HEK293T (cell line): ENCODE results near the gene ZXDC.

Experiments used
- CTCF ChIA-PET: fragments of 350-600 bp; formaldehyde crosslinking; extraction: SDS; loops from one replicate; lab custom pipeline; 2021; ENCODE audit warnings: antibody characterized with exemption, inconsistent platforms; lab: Yijun Ruan, JAX
- POLR2A ChIA-PET: fragments of 350-600 bp; formaldehyde crosslinking; extraction: SDS; loops from one replicate; lab custom pipeline; 2020; ENCODE audit warnings: antibody characterized with exemption, inconsistent platforms; lab: Yijun Ruan, JAX
- DNase-seq: peaks from one replicate; pipeline ENCODE4 v3.0.0; 2012; ENCODE audit warnings: mixed read lengths; ENCODE audit errors: extremely low spot score
- ARNT ChIP-seq: fragments of 450-650 bp; IDR thresholded peaks from 2 replicates; pipeline ENCODE4 v1.6.1; 2017; ENCODE audit warnings: mild to moderate bottlenecking
- BHLHE40 ChIP-seq: fragments of 450-650 bp; IDR thresholded peaks from 2 replicates; pipeline ENCODE4 v1.6.1; 2016; ENCODE audit warnings: mild to moderate bottlenecking, moderate library complexity, borderline replicate concordance
- CTBP1 ChIP-seq: fragments of 450-650 bp; IDR thresholded peaks from 2 replicates; pipeline ENCODE4 v1.6.1; 2016; ENCODE audit warnings: borderline replicate concordance
- ELF4 ChIP-seq: fragments of 450-650 bp; IDR thresholded peaks from 2 replicates; pipeline ENCODE4 v1.6.1; 2017; ENCODE audit warnings: antibody characterized with exemption
- FOXA1 ChIP-seq: fragments of 450-650 bp; IDR thresholded peaks from 2 replicates; pipeline ENCODE4 v1.6.1; 2016; ENCODE audit warnings: mild to moderate bottlenecking
- FOXK2 ChIP-seq: fragments of 450-650 bp; IDR thresholded peaks from 2 replicates; pipeline ENCODE4 v1.6.1; 2016; ENCODE audit warnings: mild to moderate bottlenecking
- FOXM1 ChIP-seq: fragments of 450-650 bp; IDR thresholded peaks from 2 replicates; pipeline ENCODE4 v1.6.1; 2017; ENCODE audit warnings: mild to moderate bottlenecking, borderline replicate concordance
- HDGF ChIP-seq: fragments of 450-650 bp; IDR thresholded peaks from 2 replicates; pipeline ENCODE4 v1.6.1; 2017; ENCODE audit warnings: antibody characterized with exemption, borderline replicate concordance
- L3MBTL2 ChIP-seq: fragments of 450-650 bp; conservative IDR thresholded peaks from 2 replicates; pipeline ENCODE4 v1.6.1; 2016; ENCODE audit warnings: mild to moderate bottlenecking
- LEF1 ChIP-seq: fragments of 450-650 bp; IDR thresholded peaks from 2 replicates; pipeline ENCODE4 v1.6.1; 2017; ENCODE audit warnings: mild to moderate bottlenecking, borderline replicate concordance
- NFRKB ChIP-seq: fragments of 450-650 bp; IDR thresholded peaks from 2 replicates; pipeline ENCODE4 v1.6.1; 2016; ENCODE audit warnings: mild to moderate bottlenecking, moderate library complexity
- PKNOX1 ChIP-seq: fragments of 450-650 bp; IDR thresholded peaks from 2 replicates; pipeline ENCODE4 v1.6.1; 2016
- SP1 ChIP-seq: fragments of 450-650 bp; IDR thresholded peaks from 2 replicates; pipeline ENCODE4 v1.6.1; 2017
- SUZ12 ChIP-seq: fragments of 450-650 bp; IDR thresholded peaks from 2 replicates; pipeline ENCODE4 v1.6.1; 2016; ENCODE audit warnings: mild to moderate bottlenecking
- TARDBP ChIP-seq: fragments of 450-650 bp; IDR thresholded peaks from 2 replicates; pipeline ENCODE4 v1.6.1; 2016
- ZNF384 ChIP-seq: fragments of 450-650 bp; IDR thresholded peaks from 2 replicates; pipeline ENCODE4 v1.6.1; 2016

Gene ZXDC

DNA sequence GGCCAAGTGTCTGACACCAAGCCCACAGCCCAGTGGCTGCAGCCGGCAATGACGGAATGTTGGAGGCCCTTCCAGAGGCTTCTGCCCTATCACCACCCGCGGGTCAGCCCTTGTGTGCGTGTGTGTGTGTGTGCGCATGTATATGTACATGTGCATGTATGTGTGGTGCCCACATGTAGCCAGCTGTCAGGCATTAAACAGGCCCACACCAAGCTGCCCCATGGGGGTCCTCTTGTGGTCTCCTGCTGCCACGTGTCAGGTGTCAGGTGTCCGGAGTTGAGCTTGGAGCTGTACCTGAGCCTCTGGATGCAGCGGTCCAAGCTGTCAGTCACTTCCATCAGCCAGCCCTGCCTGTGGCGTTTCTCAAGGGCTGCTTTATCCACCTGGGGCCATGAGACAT is 28.0 kb upstream of the ZXDC start:
- POLR2A ChIA-PET, result no interaction called here
- TF ChIP-seq L3MBTL2 (no peak), NFRKB (no peak), SUZ12 (no peak), ZNF384 (no peak), FOXK2 (no peak), HDGF (no peak), PKNOX1 (no peak), FOXM1 (no peak), LEF1 (no peak), ARNT (no peak), FOXA1 (no peak), CTBP1 (no peak), SP1 (no peak), BHLHE40 (no peak), ELF4 (no peak), TARDBP (no peak)
- CTCF ChIA-PET, result no interaction called here
- no peak for DNase-seq

DNA sequence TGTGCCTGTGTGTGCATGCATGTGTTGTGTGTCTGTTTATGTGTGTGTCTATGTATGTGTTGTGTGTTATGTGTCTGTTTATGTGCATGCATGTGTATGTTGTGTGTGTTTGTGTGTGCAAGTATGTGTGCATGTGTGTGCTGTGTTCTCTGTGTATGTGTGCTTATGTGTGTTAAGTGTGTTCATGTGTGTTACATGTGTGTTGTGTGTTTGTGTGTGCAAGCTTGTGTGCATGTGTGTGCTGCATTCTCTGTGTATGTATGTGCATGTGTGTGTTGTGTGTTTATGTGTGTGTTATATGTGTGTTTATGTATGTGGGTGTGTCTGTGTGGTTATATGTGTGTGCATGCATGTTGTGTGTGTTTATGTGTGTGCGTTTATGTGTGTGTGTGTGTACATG is 27.0 kb upstream of the ZXDC start:
- ChIA-PET CTCF (no interaction called here), POLR2A (no interaction called here)
- TF ChIP-seq ELF4 (no peak), LEF1 (no peak), FOXM1 (no peak), L3MBTL2 (no peak), HDGF (no peak), ARNT (no peak)
- DNase-seq, result no peak

- DNase-seq, result no peak
- CTCF ChIA-PET, result no interaction called here
- TF ChIP-seq ZNF384, result no peak
- no peak for TF ChIP-seq PKNOX1
- no peak for TF ChIP-seq L3MBTL2
- TF ChIP-seq NFRKB, result no peak
- no peak for TF ChIP-seq BHLHE40
- no peak for TF ChIP-seq SUZ12
- no peak for TF ChIP-seq ARNT
- no peak for TF ChIP-seq FOXK2
- TF ChIP-seq TARDBP, result no peak
- TF ChIP-seq SP1, result no peak
- TF ChIP-seq ELF4, result no peak
- no peak for TF ChIP-seq CTBP1
- TF ChIP-seq HDGF, result no peak
- no peak for TF ChIP-seq FOXM1
- TF ChIP-seq FOXA1, result no peak
- POLR2A ChIA-PET, result no interaction called here
Observed at GRCh38 chr3:126501736-126502135, 26.0 kb upstream of the ZXDC start.

DNA sequence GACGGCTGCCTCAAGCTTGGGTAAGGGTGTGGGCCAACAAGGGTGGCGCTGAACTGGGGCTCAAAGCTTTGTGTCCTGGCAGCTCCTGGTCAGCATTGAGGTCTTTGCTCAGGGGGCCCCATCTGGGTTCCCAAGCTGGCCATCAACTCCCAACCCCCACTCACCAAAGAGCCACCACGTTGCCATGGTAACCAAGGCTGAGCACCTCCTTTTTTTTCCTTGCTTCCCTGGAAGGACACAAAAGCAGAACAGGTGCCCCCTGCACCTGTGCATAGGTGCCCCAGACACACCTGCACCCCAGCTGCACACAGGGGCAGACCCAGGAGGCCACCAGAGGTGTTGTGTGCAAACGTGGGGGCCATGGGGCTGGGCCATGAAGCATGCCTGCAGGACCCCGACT is 25.4 kb upstream of the ZXDC start:
- DNase-seq, result no peak
- ChIA-PET CTCF (no interaction called here), POLR2A (no interaction called here)
- TF ChIP-seq FOXM1, result no peak
- no peak for TF ChIP-seq ELF4
- no peak for TF ChIP-seq ZNF384
- TF ChIP-seq NFRKB, result no peak
- TF ChIP-seq L3MBTL2, result no peak
- TF ChIP-seq PKNOX1, result no peak
- TF ChIP-seq SUZ12, result no peak
- TF ChIP-seq SP1, result no peak
- TF ChIP-seq BHLHE40, result no peak
- TF ChIP-seq ARNT, result no peak
- TF ChIP-seq FOXK2, result no peak

- no peak for DNase-seq
- no peak for TF ChIP-seq FOXM1
- no peak for TF ChIP-seq TARDBP
- no peak for TF ChIP-seq FOXA1
- ChIA-PET CTCF (no interaction called here), POLR2A (no interaction called here)
Observed at GRCh38 chr3:126500016-126500415, 24.3 kb upstream of the ZXDC start.

DNA sequence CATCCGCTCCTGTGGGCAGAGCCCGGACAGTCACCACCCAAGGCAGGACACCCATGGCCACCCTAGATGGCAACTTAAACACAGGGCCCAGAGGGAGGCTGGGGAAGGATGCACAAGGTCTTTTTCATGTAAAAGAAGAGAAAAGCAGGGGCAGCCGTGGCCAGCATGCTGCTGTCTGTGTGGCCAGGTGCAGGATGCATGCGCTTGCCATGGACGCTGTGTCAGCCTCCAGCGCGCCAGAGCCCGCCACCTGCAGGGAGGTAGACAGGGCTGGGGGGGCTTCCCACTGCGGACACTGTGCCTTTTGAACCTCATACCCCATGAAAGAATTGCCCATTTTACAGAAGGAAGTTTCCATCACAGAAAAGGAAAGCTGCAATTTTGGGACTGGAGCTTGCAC is 23.7 kb upstream of the ZXDC start:
- ChIA-PET POLR2A (no interaction called here), CTCF (no interaction called here)
- TF ChIP-seq ARNT (no peak), BHLHE40 (no peak), NFRKB (no peak), CTBP1 (no peak), TARDBP (no peak), L3MBTL2 (no peak), PKNOX1 (no peak), LEF1 (no peak), FOXA1 (no peak), FOXK2 (no peak), ZNF384 (no peak), ELF4 (no peak), HDGF (no peak), SUZ12 (no peak), FOXM1 (no peak), SP1 (no peak)
- no peak for DNase-seq
